Mesenteric fat pad (tissue), 1 donor: ENCODE results near the gene SAG. TPM values are rescaled to one million over a fixed set of nuclear protein-coding genes. Genes with fewer than 3 reads are reported as not detected.
"Not testable (repeated sequence)": the region's sequence is repeated elsewhere in the genome, so short reads cannot be mapped to it uniquely, and the experiment has no call there.

ENCODE experiments used
- DNase-seq: peaks from one replicate; pipeline ENCODE4 v3.0.0-alpha.2; 2020; ENCODE audit warnings: low spot score
- total RNA-seq: library from RNA; stranded (reverse); fragmentation: NEBNext Ultra II Directional; extraction: Animal tissue kit (Norgen Biotek cat#: 25700); gene quantifications from one replicate; pipeline ENCODE4 v1.2.1, GENCODE V29; 2021
- donor health status: DM: yes; HTN: yes; CAD: no.

The SAG gene
- total RNA-seq, 1 donor from 2014 or later = not detected

DNA sequence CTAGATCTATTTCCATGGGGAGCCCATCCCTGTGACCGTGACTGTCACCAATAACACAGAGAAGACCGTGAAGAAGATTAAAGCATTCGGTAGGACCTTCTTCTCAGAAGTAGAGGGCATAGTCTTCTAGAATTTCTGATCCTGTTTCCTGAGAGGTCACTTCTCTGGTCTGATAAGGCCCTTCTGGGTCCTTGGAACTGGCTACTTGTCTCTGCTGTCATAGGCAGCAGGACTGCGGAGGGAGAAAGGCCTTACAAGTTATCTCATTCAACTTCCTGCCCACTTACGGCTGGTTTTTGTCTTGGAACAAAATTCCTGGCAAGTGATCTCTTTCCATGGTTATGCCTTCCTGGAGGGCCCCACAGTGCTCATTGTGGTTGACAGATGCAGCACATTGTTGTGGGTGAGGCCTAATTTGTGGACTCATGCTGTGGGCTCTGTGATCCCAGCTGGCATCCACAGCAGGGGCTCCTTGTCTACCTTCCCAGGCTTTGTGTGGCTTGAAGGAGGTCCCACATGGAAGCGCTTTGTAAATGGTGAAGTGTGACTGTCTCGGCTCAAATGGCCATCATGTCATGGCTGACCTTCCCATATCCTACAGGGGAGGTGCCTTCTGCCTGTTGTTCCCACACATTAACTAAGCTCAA lies 22.0 kb downstream of the SAG start:
- DNase-seq = no peak

DNA sequence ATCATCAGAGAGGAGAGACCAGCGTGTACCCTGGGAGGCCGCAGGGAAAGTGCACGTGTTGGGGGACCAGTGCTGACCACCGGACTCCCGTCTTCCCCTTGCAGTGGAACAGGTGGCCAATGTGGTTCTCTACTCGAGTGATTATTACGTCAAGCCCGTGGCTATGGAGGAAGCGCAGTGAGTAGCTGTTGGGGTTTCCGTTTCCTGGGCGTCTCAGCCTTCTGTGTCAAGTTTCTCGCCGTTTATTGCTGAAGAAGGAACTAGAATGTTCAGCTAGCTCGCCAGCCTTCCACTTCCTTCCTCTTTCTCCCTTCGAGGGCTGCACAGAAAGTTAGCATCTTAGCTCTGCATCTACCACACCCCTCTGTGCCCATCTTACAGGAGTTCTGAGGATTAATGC lies 23.9 kb downstream of the SAG start:
- DNase-seq = no peak

DNA sequence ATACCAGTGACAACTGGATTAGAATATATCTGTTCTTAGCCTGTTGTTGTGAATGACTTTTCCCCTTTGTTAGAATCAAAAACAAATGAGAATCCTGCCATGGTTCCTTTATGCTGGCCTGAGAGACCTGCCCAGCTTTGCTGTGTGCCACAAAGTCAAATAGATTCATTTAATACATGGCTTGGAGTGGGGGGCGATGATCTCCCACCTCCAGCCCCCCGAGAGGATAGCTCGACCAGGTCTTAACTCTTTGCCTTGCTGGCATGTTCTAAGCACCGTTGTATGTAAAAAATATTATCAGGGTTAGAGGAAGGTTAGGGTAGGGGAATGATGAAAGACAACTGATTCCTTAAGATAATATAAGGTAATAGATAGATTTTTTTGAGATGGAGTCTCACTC lies 24.5 kb downstream of the SAG start:
- no peak for DNase-seq

DNA sequence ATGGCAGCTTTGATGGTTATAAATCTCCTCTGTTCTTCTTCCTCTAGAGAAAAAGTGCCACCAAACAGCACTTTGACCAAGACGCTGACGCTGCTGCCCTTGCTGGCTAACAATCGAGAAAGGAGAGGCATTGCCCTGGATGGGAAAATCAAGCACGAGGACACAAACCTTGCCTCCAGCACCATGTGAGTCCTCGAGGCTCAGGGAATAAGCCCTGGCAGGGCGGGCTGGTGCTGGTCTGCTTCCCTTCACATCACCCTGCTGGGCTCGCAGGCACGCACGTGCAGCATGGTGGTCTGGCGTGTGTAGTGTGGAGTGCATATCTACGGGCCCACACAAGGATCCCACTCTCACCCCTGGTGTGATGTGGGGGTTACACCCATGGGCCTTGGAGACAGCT lies 27.3 kb downstream of the SAG start:
- no peak for DNase-seq

DNA sequence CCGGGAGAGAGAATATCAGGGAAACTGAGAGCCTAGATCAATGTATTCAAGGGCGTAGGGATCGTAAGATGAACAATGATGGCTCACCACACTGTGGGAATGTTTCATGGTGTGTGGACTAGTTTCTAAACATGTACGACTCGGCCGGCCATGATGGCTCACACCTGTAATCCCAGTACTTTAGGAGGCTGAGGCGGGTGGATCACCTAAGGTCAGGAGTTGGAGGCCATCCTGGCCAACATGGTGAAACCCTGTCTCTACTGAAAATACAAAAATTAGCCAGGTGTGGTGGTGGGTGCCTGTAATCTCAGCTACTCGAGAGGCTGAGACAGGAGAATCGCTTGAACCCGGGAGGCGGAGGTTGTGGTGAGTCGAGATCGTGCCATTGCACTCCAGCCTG lies 28.5 kb downstream of the SAG start:
- not testable (repeated sequence) for DNase-seq

DNA sequence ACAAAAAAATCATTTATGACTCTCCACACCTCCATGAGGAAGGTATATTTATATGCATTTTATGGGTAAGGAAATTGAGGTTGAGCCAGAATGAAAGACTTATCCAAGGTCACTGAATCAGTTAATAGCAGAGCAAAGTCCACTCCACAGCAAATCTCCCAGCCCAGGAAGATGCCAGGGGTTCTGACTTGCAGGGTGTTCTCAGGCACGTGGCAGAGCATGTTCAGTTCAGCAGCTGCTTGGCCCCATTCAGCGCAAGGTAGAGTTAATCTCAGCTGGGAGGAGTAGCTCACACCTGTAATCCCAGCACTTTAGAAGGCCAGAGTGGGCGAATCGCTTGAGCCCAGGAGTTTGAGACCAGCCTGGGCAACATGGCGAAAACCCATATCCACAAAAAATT lies 28.9 kb downstream of the SAG start:
- DNase-seq = no peak

DNA sequence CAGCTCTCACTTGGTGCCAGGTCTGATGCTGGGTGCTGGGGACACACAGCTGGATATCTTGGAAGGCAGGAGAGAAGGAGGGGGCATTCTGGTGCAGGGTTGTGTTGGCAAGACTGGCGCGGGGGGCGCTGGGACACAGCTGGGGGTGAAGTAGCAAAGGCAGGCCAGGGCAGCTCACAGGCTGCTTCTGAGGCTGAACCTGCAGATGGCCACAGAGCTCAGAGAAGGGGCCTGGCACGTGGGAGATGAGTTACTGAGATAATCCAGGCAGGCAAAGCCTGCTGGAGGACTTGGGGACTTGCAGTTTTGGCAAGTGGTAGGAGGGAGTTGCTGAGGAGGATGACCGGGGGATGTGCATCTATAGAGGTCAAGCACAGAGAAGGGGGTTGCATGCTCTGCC lies 30.4 kb downstream of the SAG start:
- DNase-seq = no peak

DNA sequence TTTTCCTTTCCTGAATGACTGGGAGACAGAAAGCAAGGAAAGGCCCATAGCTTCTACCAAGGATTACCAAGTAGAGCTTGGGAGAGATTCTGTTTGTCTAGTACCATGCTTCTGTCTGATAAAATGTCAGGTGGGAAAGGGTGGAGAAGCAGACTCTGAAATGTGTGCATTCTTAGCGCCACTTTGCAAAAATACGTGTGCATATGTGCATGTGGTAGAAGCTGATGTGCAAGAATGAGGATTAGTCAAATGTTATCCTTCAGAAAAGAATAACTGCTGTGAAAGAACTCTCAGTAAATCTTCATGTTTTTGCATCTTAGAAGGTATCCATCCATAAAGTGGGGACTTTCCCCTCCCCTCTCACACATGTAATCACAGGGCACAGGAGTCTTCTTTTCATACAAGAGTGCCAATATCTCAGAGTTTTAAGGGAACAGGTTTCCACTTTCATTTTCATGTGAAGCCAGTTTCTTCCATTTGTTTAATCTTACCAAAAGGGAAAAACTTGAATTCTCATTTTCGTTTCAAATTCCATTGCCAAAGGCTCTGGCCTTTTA lies 31.3 kb downstream of the SAG start:
- DNase-seq = no peak

DNA sequence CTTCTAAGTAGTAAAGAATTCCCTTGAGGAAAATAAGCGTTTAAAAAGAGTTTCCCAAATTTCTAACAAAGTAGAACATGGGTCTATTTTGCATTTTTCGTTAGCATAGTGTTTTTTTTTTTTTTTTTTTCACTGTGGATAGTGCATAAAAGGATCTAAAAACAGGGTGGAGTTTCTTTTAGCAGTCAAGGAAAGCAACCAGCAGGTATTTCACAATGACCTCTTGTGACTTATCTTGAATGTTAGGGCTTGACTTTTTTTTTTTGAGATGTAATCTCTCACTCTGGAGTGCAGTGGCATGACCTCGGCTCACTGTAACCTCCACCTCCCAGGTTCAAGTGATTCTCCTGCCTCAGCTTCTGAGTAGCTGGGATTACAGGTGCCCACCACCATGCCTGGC lies 31.8 kb downstream of the SAG start:
- DNase-seq = no peak

DNA sequence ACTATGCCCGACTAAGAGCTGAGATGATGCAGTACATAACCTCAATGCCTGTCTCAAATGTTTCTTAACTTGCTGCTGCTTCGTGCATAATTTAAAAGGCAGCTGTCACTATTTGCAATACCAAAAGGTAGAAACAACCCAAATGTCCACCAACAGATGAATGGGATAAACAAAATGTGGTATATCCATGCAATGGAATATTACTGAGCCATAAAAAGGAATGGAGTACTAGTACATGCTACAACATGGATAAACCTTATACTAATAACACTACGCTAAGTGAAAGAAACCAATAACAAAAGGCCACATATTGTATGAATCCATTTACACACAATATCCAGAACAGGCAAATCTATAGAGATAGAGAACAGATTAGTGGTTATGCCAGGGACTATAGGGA lies 33.7 kb downstream of the SAG start:
- DNase-seq = no peak

DNA sequence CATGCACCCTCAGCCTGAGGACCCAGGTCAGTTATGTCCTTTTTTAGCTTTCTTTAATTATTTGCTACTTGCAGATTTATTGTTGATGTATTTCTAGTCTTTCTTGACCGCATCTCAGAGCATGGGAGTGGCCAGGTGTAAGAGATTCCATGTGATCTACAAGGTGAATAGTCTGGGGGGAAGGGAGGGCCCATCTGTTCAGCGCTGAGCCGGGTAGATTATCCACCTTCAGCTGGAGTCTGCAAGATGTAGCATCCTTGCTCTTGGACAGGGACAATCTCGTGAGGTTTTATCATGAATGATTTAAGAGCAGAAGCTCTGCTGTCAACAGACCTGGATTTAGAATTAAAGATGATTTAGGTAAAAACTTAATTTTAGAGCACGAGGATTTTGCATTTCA lies 34.7 kb downstream of the SAG start:
- peak; percentile 33 for DNase-seq

DNA sequence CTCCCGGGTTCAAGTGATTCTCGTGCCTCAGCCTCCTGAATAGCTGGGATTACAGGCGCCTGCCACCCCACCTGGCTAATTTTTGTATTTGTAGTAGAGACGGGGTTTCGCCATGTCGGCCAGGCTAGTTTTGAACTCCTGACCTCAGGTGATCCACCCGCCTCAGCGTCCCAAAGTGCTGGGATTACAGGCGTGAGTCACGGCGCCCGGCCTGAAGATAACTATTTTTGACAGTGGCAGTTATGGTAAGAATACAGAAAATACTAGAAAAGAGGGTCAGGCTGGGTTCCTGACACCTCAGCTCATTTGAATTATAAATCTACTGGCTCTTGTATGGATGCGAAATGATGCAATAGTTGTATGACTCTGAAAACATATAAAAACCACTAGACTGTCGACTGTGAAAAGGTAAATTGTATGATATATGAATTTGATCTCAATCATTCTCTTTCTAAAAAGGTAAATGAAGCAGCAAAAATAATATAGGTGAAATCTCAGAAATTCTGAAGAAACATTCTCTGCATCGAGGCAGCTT lies 35.6 kb downstream of the SAG start:
- DNase-seq = peak; percentile 37

DNA sequence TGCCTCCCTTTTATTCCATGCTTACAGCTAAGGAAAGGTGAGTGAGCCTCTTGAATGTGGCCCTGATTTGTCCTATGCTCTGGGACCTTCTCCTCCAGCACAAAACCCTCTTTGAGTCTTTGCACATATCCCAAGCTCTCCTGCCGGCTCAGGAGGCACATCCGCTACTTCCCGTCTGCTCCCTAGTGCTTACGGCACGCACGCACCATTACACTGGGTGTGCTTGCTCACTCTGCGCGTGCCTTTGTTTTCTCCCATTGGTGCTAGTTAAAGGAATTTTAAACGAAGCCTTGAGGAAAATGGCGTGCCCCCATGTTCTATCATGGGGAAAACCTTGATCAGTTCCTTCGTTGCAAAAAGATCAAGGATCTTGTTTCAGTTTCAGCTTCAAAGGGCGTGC lies 38.8 kb downstream of the SAG start:
- DNase-seq = peak; percentile 18

DNA sequence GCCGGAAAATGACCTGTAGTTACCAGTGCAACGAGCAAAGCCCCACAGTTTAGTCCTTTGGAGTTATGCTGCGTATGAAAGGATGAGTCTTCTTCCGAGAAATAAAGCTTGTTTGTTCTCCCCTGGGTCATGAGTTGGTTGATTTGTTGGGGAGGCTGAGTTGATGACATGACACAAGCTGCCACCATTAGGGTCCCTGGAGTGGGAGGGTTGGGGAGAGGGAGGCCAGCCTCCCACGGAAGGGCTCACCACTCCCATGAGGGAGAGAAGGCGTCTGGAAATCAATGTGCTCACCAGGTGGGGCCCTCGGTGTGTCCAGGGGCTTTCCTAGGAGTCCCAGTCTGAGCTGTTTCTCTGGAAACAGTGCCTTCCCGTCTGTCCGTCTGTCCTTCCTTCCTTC lies 39.3 kb downstream of the SAG start:
- DNase-seq = peak; percentile 77

DNA sequence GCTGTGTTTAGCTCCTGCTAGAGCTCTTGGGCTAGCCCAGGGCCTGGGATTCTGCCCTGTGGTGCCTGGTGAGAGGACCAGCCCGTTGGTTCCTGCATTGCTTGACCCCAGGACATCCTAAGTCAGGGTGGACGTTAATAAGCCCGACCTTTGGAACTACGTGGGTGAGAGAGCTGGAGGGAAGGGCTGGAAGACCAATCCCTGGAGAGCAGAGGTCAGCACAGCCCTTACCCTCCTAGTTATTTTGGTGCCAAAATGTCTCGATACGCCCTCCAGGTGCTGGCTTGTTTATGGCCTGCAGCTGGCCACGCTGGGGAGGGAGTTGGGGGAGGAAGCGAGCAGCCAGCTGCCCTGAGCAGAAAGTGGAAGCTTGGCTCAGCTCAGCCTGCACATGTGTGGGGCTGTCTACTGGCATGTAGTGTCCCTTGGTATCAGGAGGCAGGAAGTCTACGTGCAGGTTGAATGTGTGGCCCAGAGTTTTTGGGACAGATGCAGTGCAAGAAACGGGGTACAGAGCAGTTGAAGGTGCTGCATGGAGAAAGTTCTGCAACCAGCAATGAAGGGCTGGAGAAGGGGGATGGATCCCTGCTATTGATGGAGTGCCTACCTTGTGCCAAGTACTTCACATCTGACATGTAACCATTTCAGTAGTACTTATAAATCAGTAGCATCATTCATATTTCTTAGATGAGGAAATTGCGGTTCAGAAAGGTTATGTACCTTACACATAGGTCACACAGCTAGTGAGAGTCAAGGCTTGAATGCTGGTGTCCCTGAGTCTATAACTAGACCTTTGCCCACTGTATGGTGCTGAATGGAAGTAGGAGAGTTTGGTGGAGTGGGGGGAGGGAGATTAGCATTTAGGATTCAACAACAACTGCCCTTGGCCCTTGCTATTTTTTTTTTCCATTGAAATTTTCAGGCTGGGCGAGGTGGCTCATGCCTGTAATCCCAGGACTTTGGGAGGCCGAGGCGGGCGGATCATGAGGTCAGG lies 41.7 kb downstream of the SAG start:
- peak; percentile 89 for DNase-seq

DNA sequence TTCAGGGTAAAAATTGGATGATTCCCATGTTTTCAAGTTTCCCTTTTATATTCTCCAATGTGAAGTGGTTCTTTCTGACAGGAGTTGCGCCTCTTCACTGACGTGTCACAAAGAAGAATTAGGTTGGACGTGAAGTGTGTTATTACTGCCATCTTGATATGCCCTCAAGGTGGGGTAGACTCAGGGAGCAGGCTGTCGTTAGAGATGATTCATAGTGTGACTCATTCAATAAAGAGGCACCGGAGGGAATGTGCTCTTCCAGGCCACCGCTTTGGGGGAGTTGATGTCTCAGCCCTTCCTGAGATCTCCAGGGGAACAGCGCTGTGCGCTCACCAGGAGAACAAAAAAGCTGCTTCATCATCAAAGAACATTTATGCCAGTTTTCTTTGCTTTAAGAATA lies 43.1 kb downstream of the SAG start:
- DNase-seq = peak; percentile 20

DNA sequence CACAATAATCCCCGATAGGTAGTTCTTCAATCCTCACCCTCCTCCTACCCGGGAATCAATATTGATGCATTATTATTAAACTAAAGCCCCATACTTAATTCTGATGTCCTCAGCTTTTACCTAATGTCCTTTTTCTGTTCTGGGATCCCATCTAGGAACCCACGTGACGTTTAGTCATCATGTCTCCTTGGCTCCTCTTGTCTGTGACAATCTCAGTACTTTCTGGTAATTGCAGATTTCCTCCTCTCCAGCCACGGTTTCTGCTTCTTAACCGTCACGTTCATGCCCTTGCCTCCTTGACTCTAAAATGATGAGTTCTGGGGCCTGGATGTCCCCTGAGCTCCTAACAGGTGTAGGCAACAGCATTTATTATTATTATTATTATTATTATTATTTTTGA lies 43.8 kb downstream of the SAG start:
- peak; percentile 1 for DNase-seq

DNA sequence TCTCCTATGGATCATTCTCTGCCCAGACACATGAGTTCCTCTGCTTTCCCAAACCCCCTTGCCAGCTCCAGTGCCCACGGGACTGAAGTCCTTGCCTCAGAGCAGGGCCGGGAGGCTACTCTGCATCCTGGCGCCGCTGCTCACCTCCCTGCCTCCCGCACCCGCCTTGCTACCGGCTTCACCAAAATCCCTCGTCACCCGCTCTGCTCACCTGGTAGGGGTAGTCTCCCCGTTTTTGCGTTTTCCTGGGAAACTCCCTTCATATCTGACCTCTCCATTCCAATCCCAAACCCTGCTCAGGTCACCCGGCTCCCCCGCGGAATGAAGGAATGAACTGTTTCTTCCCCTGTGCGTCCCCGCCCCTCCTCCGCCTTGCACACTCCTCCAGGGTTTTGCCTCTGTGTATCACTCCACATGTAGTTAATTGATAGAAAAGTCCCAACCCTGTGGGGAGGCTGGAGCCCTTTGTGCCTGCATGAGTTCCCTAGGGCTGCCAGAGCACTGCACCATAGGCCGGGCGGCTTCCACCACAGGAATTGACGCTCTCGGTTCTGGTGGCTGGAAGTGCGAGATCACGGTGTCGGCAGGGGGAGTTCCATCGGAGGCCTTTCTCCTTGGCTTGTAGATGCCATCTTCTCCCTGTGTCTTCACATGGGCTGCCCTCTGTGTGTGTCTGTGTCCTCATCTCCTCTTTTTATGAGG lies 44.7 kb downstream of the SAG start:
- DNase-seq = peak; percentile 76

DNA sequence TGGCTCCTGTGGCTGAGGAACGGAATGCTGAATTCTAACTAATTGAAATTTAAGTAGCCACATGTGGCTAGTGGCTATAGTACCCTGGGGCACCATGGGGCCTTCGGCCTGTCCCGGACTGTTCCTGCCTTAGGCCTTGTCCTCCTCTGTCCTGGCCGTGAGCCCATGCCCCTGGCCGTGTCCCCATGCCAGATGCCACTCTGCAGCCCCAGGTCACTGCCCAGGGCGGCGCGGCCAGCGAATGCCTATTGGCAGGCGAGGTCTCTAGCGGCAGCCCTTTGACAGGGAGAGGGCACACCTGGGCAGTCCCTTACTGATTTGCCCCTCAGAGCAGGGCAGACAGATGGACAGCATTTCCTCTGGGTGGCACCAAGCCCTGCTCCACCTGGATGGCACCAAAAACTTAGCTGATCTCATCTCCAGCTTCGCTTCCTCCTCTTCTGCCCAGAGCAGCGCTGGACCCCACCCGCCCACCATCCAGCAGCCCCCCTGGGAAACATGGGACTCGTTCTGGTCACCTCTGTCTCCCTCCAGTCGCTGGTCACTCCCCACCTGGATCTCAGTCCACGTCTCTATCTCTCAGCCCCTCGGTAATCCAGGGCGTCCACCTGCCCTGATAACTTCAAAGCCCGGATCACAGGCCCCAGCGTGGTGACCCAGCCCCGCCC lies 45.6 kb downstream of the SAG start:
- peak; percentile 86 for DNase-seq

DNA sequence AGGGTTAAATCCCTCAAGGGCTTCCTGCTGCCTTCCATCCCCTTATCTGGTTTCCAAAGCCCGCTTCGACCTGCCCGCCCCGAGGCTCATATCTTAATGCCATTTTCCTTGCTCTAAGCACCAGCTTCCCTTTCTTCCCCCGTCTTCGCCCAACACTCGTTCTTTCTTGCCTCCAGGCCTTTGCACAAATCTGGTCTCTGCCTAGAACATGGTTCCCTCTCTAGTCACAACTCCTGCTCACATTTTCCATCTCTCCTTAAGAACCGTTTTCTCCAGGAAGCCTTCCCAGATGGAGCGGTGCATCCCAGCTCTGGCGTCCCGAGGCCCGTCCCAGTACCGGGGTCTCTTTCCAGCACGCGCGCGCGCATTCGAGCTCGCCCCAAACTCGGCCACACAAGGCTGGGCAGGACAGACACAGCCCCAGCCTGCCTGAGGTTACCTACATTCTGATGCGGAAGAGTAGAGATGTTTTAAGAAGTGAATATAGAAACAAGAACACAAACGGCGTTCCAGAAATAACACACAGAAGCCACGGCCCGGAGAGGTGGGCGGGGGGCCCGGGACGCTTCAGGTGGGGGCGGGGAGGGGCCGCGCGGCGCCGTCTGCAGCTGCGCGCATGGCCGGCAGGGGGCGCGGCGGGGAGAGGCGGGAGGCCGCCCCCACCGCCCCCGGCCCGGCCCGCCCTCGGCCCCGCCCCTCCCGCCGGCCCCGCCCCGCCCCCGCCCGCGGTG lies 46.3 kb downstream of the SAG start, which contains the start of gene DGKD:
Gene DGKD, plus strand, starts transcription at position 726 of the 731 bp plus-strand sequence. CDS start 25 bp downstream, outside the sequence.
- peak; percentile 91 for DNase-seq
